ENCODE data around the gene AP2A2.
"Not testable (repeated sequence)": the region's sequence is repeated elsewhere in the genome, so short reads cannot be mapped to it uniquely, and the experiment has no call there.

Gene AP2A2

DNA sequence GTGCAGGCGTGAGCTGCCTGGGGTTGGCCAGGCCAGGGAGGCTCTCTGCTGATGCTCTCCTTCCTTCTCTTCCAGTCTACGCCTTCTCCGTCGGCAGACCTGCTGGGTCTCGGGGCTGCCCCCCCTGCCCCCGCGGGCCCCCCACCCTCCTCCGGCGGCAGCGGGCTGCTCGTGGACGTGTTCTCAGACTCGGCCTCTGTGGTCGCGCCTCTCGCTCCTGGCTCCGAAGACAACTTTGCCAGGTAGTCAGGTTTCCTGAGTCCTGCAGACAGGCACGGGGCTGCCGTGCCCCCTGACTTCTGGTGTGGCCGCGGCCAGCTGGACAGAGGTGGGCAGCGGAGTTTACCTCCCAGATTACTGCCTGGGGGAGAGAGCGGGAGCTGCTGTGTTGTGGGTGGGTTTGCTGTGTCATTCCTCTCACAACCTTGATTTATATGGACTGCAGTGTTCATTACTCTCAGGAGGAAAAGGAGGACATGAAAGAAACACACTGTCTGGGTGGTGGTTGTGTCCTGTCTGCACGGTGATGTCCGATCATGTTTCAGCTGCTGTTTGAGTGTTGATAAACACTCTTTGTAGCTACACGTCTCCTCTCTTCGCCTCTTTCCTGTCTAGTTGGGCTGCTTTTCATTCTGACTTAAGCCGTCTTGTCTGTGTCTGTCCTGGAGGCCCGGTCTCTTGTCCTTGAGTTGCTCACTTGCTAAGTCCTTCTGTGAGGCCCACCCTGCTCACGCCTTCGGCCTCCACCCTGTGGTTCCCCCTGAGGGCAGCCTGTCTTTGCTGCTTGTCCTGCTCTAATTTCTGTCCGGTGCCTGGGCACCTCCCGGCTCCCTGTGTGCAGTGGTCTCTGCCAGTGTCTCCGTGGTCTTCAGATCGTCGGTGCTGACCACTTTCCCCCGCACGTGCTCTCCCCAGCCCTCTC lies 74.9 kb downstream of the AP2A2 start:
- DNase-seq: no peak

- no peak for DNase-seq
Observed at GRCh38 chr11:1001617-1002405, 76.1 kb downstream of the AP2A2 start.

GRCh38 chr11:1002406-1002984 lies 76.8 kb downstream of the AP2A2 start:
- no peak for DNase-seq

DNA sequence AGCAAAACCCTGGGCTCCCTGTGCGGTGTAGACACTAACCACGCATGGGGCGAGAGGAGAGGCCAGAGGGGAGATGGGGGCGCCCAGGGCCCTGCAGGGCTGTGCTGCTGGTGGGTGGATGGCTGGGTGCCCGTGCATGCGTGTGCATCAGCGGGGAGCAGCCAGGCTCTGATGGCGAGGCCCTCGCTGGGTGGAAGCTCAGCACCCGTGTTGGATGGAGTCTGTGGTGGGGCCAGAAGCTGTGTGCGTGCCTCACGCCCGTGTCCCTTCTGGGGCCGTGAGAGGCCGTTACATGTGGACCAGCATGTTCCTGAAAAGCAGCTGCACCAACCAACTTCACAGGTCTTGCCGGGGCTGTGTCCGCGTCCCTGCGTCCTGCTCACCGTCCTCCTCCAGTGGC lies 77.5 kb downstream of the AP2A2 start:
- DNase-seq: no peak

GRCh38 chr11:1005928-1006327 lies 80.3 kb downstream of the AP2A2 start:
- no peak for DNase-seq

- DNase-seq: no peak
Observed at GRCh38 chr11:1006762-1007161, 81.1 kb downstream of the AP2A2 start.

GRCh38 chr11:1007279-1007678 lies 81.6 kb downstream of the AP2A2 start:
- DNase-seq: no peak

DNA sequence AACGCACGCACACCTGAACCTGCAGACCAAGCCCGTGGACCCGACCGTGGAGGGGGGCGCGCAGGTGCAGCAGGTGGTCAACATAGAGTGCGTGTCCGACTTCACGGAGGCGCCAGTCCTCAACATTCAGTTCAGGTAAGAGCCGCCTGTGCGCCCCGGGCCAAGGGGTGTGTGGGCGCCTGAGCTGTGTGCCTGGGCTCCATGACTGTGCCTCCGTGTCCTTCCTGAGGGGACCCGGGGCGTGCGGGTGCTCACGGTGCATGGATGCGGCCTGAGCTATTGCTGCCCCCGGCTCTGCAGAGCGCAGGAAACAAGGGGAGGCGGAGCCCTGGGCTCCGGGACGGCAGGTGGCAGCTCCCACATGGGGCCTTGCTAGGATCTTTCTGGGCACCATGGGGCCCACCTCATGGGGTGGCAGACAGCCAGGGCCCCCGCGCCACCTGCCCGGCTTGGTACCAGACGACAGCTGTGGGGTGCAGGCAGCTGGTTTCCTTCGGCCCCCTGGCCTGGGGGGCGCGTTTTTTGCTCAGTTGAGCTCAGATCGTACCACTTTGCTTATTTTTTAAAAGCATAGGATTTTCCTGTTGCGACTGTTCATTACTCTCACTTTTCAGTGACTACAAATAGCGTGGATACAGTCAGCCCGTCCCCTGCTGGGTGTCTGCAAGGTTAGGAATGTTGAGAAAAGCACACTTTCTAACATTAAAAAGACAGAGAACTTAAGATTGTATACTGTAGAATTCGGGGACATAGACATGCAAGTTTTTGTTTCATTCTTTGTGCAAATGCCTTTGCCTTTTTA lies 82.5 kb downstream of the AP2A2 start:
- DNase-seq: no peak

DNA sequence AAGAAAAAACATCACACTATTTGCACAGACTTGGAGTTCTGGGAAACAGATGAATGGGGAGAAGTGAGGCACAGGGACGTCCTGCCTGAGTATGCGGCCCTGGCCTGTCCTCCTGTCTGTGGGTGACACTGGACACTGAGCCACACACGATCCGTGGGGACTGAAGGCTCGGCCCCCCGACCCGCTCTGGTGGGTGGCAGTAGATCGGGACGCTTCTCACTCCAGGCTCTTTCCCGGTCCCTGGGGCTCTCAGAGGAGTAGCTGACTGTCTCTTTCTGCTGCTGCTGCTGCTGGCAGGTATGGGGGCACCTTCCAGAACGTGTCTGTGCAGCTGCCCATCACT lies 83.1 kb downstream of the AP2A2 start:
- DNase-seq: no peak

- DNase-seq: no peak
Observed at GRCh38 chr11:1009371-1009770, 83.7 kb downstream of the AP2A2 start.

DNA sequence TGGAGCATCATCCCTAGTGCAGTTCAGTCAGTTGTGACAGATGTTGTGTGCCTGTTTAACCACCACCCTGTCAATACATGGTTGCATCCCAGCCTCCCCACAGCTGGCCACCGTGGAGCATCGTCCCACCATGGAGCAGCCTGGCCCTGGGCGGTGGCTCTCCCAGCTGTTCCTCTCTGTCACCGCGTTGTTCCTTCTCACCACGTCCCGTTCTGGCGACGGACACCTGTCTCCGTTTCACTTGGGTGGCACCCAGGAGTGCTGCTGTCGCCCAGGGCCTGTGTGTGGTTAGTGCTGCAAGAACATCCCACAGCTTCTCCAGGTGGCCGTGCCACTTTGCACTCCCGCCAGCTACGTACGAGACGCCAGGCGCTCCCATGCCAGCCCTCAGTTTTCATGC lies 84.3 kb downstream of the AP2A2 start:
- no peak for DNase-seq

- no peak for DNase-seq
Observed at GRCh38 chr11:1010551-1011319, 85.1 kb downstream of the AP2A2 start.

GRCh38 chr11:1011320-1011698 lies 85.6 kb downstream of the AP2A2 start:
- DNase-seq: no peak

GRCh38 chr11:1012291-1012690 lies 86.6 kb downstream of the AP2A2 start:
- DNase-seq: no peak

GRCh38 chr11:1012740-1013630 lies 87.3 kb downstream of the AP2A2 start:
- no peak for DNase-seq

DNA sequence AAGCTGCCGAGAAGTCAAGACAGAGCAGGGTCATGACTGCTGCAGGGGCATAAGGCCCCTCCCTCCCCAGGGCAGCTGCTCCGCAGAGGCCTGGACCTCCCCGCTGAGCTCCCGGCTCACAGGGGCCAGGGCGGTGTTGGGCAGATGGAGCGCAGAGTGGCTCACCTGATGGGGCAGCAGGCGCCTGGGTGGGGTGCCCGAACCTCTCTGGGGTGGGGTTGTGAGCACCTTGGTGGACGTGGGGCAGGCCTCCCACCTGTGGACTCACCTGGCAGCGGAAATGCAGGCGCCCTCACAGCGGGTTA lies 87.9 kb downstream of the AP2A2 start:
- DNase-seq: no peak

DNA sequence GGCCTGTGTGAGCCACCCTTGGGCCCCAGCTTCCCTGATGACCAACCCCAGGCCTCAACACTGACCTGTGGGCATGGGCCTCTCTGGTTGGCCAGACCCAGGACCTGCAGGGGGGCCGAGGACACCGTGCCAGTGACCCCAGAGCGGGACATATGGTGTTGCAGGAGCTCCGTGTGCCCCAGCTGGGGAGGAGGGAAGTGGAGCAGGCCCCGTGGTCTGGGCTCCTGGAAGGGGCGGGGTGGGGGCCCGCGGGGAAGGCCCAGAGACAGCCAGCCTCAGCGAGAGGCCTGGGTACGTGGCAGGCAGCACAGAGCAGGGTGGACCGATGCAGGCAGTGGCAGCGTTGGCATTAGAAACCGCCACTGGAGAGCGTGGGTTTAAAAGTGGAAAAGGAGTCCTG lies 88.6 kb downstream of the AP2A2 start:
- no peak for DNase-seq

GRCh38 chr11:1015064-1015463 lies 89.4 kb downstream of the AP2A2 start:
- DNase-seq: no peak

DNA sequence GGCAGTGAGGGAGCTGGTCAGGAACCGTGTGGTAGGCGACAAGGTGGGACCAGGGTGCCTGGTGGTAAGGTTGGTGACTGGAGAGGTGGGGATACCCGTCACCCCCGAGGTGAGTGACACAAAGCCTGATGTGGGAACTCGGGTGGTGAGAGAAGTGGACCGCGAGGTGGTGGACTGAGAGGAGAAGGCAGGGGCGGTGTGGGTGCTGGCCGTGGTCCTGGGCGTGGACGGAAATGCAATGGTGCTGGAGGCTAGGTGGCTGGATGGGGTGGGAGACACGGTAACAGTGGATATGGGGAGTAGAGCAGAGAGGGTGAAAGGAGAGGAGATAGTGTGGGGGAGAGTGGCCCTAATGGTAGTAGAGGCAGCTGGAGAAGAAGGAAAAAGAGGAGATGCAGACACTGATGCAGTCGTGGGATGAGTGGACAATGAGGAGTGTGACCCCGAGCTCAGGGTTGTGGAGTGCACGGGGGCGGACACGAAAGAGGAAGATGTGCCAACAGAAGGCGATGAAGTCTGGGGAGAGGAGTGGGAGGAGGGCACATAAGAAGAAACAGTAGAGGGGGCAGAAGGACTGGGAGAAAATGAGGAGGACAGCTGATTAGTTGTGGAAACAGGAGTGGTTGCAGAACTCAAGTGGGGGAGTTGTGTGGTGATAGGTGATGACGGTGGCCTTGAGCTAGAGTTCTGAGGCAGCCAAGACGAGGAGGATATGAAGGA lies 90.3 kb downstream of the AP2A2 start:
- DNase-seq: no peak

GRCh38 chr11:1016610-1017126 lies 91.0 kb downstream of the AP2A2 start:
- not testable (repeated sequence) for DNase-seq

All from bone marrow (tissue), 2 donors.